ENCODE measurements around the gene ABCA1. TPM values are rescaled to one million over a fixed set of nuclear protein-coding genes. Genes with fewer than 3 reads are reported as not detected.

ABCA1 gene
- total RNA-seq, 4 donors from 2014 or later = 4.2 to 43.7 (median 21.7) TPM

GRCh38 chr9:104836235-104836634, 91.7 kb downstream of the ABCA1 start:
- H3K4me3 ChIP-seq = no peak overlapping the region
- H3K4me1 ChIP-seq = peaks cover 0 to 4% (median 0%) of the 10 kb centered on the region in 4 donors
- DNase-seq = no peak
- no peak overlapping the region for H3K27ac ChIP-seq
- no peaks in the 10 kb centered on the region for H3K9me3 ChIP-seq
- TF ChIP-seq, protein P1, sequence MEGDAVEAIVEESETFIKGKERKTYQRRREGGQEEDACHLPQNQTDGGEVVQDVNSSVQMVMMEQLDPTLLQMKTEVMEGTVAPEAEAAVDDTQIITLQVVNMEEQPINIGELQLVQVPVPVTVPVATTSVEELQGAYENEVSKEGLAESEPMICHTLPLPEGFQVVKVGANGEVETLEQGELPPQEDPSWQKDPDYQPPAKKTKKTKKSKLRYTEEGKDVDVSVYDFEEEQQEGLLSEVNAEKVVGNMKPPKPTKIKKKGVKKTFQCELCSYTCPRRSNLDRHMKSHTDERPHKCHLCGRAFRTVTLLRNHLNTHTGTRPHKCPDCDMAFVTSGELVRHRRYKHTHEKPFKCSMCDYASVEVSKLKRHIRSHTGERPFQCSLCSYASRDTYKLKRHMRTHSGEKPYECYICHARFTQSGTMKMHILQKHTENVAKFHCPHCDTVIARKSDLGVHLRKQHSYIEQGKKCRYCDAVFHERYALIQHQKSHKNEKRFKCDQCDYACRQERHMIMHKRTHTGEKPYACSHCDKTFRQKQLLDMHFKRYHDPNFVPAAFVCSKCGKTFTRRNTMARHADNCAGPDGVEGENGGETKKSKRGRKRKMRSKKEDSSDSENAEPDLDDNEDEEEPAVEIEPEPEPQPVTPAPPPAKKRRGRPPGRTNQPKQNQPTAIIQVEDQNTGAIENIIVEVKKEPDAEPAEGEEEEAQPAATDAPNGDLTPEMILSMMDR (IDR thresholded peaks at IDR 0.05) = no peak
- TF ChIP-seq POLR2A (IDR thresholded peaks at IDR 0.05) = no peak
- H3K36me3 ChIP-seq = peaks cover 0 to 63% (median 0%) of the 10 kb centered on the region in 3 donors
- no peaks in the 10 kb centered on the region for H3K27me3 ChIP-seq

DNA sequence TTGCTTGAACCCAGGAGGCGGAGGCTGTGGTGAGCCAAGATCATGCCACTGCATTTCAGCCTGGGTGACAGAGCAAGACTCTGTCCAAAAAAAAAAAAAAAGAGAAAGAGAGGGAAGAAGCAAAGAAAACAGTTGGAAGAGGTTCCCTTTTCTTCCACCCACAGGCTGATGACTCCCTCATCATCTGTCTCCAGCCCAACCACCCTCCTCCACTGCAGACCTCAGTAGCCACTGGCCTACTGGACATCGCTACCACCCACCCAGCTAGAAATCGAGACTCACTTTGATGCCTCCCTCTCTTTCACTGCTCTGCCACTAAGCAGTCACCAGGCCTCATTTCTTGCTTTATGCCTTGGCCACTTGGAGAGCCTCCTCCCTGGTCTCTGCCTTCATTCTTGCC, 92.8 kb downstream of the ABCA1 start:
- peaks cover 0 to 65% (median 0%) of the 10 kb centered on the region in 3 donors for H3K36me3 ChIP-seq
- no peak for DNase-seq
- no peaks in the 10 kb centered on the region for H3K9me3 ChIP-seq
- no peaks in the 10 kb centered on the region for H3K27me3 ChIP-seq
- H3K27ac ChIP-seq = no peak overlapping the region
- H3K4me1 ChIP-seq = peaks cover 0 to 4% (median 0%) of the 10 kb centered on the region in 4 donors
- no peak for TF ChIP-seq POLR2A (IDR thresholded peaks at IDR 0.05)
- TF ChIP-seq, protein P1 (IDR thresholded peaks at IDR 0.05) = no peak
- no peak overlapping the region for H3K4me3 ChIP-seq

DNA sequence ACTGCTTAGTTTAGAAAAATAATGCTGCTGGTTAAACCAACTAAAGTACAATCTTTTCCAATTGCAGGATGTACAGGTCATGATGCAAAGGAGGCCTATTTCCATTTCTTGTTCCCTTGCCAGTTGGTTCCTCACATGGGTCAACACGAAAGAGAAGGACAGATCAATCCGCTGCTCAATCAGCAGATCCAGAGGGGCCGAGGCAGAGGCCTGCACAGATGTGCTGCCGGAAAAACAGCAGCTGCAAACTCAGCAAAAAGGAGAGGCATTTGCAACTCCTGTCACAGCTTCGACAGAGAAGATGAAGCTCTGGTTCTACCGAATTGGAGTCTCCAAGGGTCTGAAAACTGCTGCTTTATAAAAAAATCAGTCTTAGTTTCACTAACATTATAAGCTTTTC, 94.3 kb downstream of the ABCA1 start:
- no peaks in the 10 kb centered on the region for H3K27me3 ChIP-seq
- peaks cover 0 to 64% (median 0%) of the 10 kb centered on the region in 3 donors for H3K36me3 ChIP-seq
- no peaks in the 10 kb centered on the region for H3K9me3 ChIP-seq
- DNase-seq = no peak
- no peak overlapping the region for H3K4me3 ChIP-seq
- TF ChIP-seq, protein P1 (IDR thresholded peaks at IDR 0.05) = no peak
- no peak for TF ChIP-seq POLR2A (IDR thresholded peaks at IDR 0.05)
- peaks cover 0 to 4% (median 0%) of the 10 kb centered on the region in 4 donors for H3K4me1 ChIP-seq
- H3K27ac ChIP-seq = no peak overlapping the region

DNA sequence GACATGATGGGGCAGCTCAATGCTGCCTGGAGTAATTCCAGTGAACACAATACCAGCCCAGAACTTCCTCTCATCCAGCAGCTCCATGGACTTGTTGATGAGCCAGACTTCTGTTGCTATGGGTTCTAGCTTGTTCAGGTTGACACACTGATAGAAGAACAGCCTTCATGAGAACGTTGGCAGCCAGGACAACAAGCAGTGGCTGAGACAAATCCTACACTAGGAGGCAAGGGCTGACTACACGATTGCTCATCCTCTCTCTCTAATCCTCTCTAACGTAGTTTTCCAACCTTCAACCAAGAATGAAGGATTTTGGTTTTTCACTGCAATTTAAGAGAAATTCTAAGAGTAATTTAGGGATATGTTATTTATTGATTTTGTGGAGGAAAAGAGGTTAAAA, 96.3 kb downstream of the ABCA1 start:
- H3K4me3 ChIP-seq = no peak overlapping the region
- H3K27me3 ChIP-seq = no peaks in the 10 kb centered on the region
- H3K9me3 ChIP-seq = no peaks in the 10 kb centered on the region
- peaks cover 0 to 3% (median 0%) of the 10 kb centered on the region in 4 donors for H3K4me1 ChIP-seq
- no peak overlapping the region for H3K27ac ChIP-seq
- DNase-seq = no peak
- no peak for TF ChIP-seq POLR2A (IDR thresholded peaks at IDR 0.05)
- TF ChIP-seq, protein P1 (IDR thresholded peaks at IDR 0.05) = no peak
- peaks cover 0 to 70% (median 0%) of the 10 kb centered on the region in 3 donors for H3K36me3 ChIP-seq

GRCh38 chr9:104826911-104827310, 101.0 kb downstream of the ABCA1 start:
- TF ChIP-seq POLR2A (IDR thresholded peaks at IDR 0.05) = no peak
- TF ChIP-seq, protein P1 (IDR thresholded peaks at IDR 0.05) = no peak
- Histone ChIP-seq H3K27me3 (no peaks in the 10 kb centered on the region), H3K4me3 (no peak overlapping the region), H3K36me3 (peaks cover 0 to 91% (median 0%) of the 10 kb centered on the region in 3 donors), H3K4me1 (no peaks in the 10 kb centered on the region), H3K9me3 (no peaks in the 10 kb centered on the region), H3K27ac (no peak overlapping the region)
- no peak for DNase-seq

Measured in Peyer's patch (tissue), 4 donors.